AG09319 (cell line): ENCODE results near the gene IFNL2.

Experiments used
- DNase-seq: peaks from one replicate; pipeline ENCODE4 v3.0.0-alpha.2; 2010; ENCODE audit warnings: low read depth; ENCODE audit errors: extremely low read depth
- CTCF ChIP-seq: IDR thresholded peaks from 2 replicates; pipeline ENCODE4 v1.5.1; 2011; ENCODE audit warnings: low read depth, mild to moderate bottlenecking, inconsistent platforms, low read length, moderate library complexity

The IFNL2 gene

DNA sequence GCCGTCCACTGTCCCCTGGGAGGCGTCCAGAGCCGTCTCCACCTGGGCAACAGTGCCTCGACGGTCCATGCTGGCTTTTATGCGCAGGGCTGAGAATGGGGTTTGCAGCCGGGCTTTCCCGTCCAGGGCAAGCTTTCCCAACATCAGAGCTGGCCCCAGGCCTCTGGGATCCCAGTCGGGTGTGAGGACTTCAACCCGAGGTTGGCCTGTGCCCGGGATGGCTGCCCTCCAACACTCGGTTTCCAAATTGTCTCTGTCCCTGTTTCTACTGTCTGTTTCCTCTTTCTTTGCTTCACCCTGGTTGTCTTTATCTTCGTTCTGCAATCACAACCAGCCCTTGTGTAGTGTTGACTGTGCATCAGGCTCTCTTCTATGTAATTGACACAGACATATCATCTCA, 19.4 kb upstream of the IFNL2 start, which contains the start of gene IFNL4:
Gene IFNL4, minus strand, starts transcription at position 51 of the 400 bp plus-strand sequence.
- no peak for DNase-seq
- no peak for TF ChIP-seq CTCF

DNA sequence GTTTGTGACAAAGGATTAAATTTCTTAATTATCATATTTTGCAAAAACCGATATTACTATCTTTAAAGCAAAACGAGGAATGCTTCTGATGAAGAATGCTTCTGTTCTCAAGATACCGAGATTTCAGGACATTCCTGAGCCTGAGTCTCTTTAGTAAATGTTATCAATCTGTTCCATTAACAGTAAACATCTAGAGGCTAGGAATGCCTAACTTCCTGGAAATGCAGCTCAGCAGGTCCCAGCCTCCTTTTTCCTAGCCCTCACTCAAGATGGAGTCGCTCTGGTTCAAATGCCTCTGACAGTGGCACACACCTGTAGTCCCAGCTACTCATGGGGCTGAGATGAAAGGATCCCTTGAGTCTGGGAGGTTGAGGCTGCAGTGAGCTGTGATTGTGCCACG, 17.1 kb upstream of the IFNL2 start:
- no peak for DNase-seq
- TF ChIP-seq CTCF, result no peak

DNA sequence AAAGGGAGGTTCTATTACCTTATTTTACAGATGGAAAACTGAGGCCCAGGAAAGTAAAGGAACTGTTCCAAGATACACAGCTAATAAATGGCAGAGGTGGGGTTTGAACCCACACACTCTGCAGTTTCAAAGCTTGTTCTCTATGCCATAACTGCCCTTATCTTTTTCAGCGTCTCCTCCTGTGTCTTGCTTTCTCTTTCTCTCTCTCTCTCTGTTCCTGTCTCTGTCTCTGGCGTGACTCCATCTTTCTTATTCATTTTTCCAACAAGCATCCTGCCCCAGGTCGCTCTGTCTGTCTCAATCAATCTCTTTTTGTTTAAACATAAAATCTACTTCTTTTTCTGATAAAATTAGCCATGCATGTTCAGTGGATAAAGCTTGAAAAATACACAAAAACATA, 16.4 kb upstream of the IFNL2 start:
- no peak for DNase-seq
- no peak for TF ChIP-seq CTCF

DNA sequence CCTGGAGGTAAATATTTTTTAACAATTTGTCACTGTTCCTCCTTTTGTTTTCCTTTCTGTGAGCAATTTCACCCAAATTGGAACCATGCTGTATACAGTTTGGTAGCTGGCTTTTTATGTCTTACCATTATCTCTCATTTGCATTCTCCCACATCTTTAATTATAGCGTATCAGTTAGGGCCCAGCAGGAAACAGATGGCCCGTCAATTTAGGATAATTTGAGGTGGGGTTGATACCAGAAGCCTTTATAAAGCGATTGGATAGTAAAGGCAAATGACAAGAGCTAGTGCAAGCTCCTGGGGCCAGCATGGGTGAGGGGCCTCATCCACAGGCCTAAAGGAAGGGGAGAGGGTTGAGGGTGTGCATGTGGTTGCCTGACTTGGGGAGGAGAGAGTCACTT, 15.7 kb upstream of the IFNL2 start:
- no peak for TF ChIP-seq CTCF
- no peak for DNase-seq

- TF ChIP-seq CTCF, result no peak
- no peak for DNase-seq
Observed at GRCh38 chr19:39253374-39254149, 14.6 kb upstream of the IFNL2 start.

DNA sequence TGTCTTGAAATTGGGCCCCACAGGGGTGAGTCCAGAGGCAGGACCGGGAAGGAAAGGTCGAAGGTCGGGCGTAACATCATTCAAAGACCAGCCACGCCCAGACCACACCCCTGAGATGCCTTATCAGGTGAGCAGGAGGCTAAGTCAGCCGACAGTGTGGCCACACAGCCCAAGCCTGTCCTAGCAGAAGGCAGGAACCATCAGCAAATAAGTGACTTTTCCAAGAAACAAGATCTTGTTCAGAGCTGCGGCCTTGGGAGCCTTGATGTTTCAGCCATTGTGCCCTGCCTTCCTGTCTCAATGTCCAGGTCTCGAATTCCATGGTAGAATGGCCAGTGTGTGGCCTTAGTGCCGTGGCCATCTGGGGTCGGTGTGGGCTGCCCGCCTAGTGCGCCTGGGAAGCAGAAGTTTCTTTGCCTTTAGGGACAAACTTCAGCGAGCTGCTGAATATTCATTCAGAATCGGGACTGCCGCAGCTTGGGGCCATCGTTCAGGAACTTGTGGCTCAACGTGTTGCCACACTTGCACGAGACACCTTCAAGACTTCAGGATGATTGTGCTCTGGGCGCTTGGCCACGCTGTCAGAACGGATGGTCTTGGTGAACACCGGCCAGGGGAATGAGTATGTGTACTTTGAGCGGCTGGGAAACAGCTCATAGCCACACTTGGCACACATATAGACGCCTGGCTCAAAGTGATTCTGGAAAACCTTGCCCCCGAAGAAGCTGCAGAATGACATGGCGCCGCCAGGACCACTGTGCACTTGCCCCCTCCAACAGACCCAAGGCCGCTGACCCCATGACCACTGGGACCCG, 13.5 kb upstream of the IFNL2 start:
- no peak for DNase-seq
- no peak for TF ChIP-seq CTCF

DNA sequence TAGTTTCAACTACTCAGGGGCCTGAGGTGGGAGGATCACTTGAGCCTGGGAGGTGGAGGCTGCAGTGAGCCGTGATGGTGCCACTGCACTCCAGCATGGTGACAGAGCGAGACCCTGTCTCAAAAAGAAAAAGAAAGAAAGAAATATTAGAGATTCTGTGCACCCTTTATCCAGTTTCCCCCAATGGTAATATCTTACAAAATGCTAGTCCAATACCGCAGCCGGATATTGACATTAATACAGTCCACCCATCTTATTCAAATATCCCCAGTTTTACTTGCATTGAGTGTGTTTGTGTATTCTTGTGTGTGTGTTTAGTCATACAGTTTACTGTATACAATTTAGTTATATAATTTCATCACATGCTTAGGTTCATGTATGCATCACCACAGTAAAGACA, 11.0 kb upstream of the IFNL2 start:
- TF ChIP-seq CTCF, result no peak
- DNase-seq, result no peak
